Vagina (tissue), 2 donors: ENCODE results near the gene JAGN1. TPM values are rescaled to one million over a fixed set of nuclear protein-coding genes. Genes with fewer than 3 reads are reported as not detected.
A peak's percentile ranks its signal among the peaks of the same experiment; 100 is the strongest.

Experiments used
- DNase-seq, 2 donors: peaks; one replicate each; pipeline ENCODE4 v3.0.0-alpha.2; 2017; ENCODE audit errors: extremely low spot score in 2 of 2
- H3K27ac ChIP-seq: fragments of 200-600 bp; sonication (generic); one replicate; pipeline ENCODE4 v1.5.1; 2019
- H3K27me3 ChIP-seq: fragments of 200-600 bp; sonication (generic); one replicate; pipeline ENCODE4 v1.5.1; 2019
- H3K36me3 ChIP-seq, 2 donors: fragments of 200-600 bp; sonication (generic); one replicate each; pipeline ENCODE4 v1.5.1; 2017 to 2019
- H3K4me1 ChIP-seq: fragments of 200-600 bp; sonication (generic); one replicate; pipeline ENCODE4 v1.5.1; 2019
- H3K4me3 ChIP-seq, 2 donors: fragments of 200-600 bp; sonication (generic); 1 replicate in 1 of 2; 2 replicates in 1 of 2; pipeline ENCODE4 v1.5.1; 2016 to 2019
- H3K9me3 ChIP-seq: fragments of 200-600 bp; sonication (generic); one replicate; pipeline ENCODE4 v1.5.1; 2019
- POLR2A ChIP-seq, 2 donors: fragments of 450-650 bp; IDR thresholded peaks; one replicate each; pipeline ENCODE4 v1.6.1; 2017; ENCODE audit warnings: antibody characterized with exemption in 2 of 2, mild to moderate bottlenecking in 2 of 2, moderate library complexity in 2 of 2
- POLR2AphosphoS5 ChIP-seq, 2 donors: sonication (generic); formaldehyde crosslinking; IDR thresholded peaks; one replicate each; pipeline ENCODE4 v1.9.0; 2017; ENCODE audit warnings: antibody characterized with exemption in 2 of 2, mild to moderate bottlenecking in 2 of 2, low read depth in 1 of 2; ENCODE audit not compliant: insufficient read depth in 1 of 2
- intact Hi-C: fragments of 100-400 bp; cut with DNase I; formaldehyde crosslinking; loops from one replicate; pipeline ENCODE4 v1.15.1; 2023
- total RNA-seq: library from RNA; depleted of rRNA; stranded (reverse); fragments of >200 nt; gene quantifications from one replicate; pipeline ENCODE4 v1.2.3, GENCODE V29; 2016
- TF ChIP-seq, protein P1 (sequence below), 3 experiments: fragments of 450-650 bp in 2 of 3; fragments of 200-600 bp in 1 of 3; sonication (generic) in 1 of 3; IDR thresholded peaks; one replicate each; pipeline ENCODE4 v1.5.1; 2017 to 2019; ENCODE audit warnings: antibody characterized with exemption in 3 of 3, mild to moderate bottlenecking in 2 of 3, moderate library complexity in 2 of 3

JAGN1 gene
- total RNA-seq, 1 donor from 2014 or later = 32.7 TPM

DNA sequence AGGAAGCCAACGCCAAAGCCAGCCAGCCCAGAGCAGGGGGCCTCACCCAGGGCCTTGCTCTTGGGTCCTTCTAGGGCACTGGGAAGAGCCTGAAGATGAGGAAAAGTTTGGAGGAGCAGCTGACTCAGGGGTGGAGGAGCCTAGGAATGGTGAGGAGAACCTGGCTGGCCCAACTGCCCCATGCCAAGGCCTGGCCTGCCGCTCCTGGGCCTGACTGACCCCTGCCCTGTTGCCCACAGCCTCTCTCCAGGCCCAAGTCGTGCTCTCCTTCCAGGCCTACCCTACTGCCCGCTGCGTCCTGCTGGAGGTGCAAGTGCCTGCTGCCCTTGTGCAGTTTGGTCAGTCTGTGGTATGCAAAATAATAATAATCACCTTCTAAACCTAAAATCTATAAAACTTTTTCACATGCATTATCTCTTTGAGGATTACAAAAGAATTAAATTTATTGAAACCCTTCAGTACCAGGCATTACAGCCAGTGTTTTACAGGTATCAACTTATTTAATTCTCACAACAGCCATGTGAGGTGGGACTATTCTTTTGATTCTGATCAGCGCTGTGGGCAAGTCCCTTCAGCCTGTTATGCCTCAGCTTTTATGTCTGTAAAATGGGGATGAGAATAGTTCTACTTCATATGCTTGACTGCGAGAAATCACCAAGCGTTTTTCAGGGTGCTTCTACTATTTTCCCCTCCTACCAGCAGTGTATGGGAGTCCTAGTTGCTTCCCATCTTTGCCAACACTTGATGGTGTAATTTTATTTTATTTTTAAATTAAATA lies 28.0 kb downstream of the JAGN1 start:
- peaks cover 0 to 7% of the 10 kb centered on the region in 2 donors for H3K36me3 ChIP-seq
- DNase-seq = no peak
- no peaks in the 10 kb centered on the region for H3K27me3 ChIP-seq
- TF ChIP-seq POLR2A (IDR thresholded peaks at IDR 0.05) (no peak), POLR2AphosphoS5 (IDR thresholded peaks at IDR 0.05; ENCODE audit: insufficient read depth in 1 of 2, low read depth in 1 of 2) (no peak)
- TF ChIP-seq, protein P1, sequence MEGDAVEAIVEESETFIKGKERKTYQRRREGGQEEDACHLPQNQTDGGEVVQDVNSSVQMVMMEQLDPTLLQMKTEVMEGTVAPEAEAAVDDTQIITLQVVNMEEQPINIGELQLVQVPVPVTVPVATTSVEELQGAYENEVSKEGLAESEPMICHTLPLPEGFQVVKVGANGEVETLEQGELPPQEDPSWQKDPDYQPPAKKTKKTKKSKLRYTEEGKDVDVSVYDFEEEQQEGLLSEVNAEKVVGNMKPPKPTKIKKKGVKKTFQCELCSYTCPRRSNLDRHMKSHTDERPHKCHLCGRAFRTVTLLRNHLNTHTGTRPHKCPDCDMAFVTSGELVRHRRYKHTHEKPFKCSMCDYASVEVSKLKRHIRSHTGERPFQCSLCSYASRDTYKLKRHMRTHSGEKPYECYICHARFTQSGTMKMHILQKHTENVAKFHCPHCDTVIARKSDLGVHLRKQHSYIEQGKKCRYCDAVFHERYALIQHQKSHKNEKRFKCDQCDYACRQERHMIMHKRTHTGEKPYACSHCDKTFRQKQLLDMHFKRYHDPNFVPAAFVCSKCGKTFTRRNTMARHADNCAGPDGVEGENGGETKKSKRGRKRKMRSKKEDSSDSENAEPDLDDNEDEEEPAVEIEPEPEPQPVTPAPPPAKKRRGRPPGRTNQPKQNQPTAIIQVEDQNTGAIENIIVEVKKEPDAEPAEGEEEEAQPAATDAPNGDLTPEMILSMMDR (IDR thresholded peaks at IDR 0.05) = no peak
- intact Hi-C loops = loop anchor here (5.0 to 10.0 kb wide), 2 partner anchors 56 to 184 kb away; partner anchors contain the start of gene BRPF1
- no peak overlapping the region for H3K4me3 ChIP-seq
- peaks cover 46% of the 10 kb centered on the region for H3K4me1 ChIP-seq
- no peaks in the 10 kb centered on the region for H3K9me3 ChIP-seq
- peak overlapping the region; percentile 90 for H3K27ac ChIP-seq

DNA sequence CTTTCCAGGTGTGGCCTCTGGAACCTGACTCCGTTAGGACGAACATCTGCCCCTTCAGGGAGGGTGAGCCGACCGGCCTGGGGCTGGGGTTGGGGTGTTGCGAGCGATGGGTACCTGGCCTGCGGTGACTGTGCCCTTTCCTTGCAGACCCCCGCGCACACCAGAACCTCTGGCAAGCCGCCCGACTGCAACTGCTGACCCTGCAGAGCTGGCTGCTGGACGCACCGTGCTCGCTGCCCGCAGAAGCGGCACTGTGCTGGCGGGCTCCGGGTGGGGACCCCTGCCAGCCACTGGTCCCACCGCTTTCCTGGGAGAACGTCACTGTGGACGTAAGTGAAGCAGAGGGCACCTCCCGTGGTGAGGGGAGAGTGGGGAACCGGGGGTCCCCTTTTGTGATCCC lies 37.7 kb downstream of the JAGN1 start:
- Histone ChIP-seq H3K4me3 (no peak overlapping the region), H3K9me3 (no peaks in the 10 kb centered on the region), H3K36me3 (peaks cover 0 to 18% of the 10 kb centered on the region in 2 donors), H3K27ac (no peak overlapping the region), H3K27me3 (no peaks in the 10 kb centered on the region), H3K4me1 (peaks cover 16% of the 10 kb centered on the region)
- no peak for DNase-seq
- TF ChIP-seq POLR2AphosphoS5 (IDR thresholded peaks at IDR 0.05; ENCODE audit: insufficient read depth in 1 of 2, low read depth in 1 of 2) = no peak
- no peak for TF ChIP-seq POLR2A (IDR thresholded peaks at IDR 0.05)
- TF ChIP-seq, protein P1 (IDR thresholded peaks at IDR 0.05) = no peak
- intact Hi-C loops = no loop called here

DNA sequence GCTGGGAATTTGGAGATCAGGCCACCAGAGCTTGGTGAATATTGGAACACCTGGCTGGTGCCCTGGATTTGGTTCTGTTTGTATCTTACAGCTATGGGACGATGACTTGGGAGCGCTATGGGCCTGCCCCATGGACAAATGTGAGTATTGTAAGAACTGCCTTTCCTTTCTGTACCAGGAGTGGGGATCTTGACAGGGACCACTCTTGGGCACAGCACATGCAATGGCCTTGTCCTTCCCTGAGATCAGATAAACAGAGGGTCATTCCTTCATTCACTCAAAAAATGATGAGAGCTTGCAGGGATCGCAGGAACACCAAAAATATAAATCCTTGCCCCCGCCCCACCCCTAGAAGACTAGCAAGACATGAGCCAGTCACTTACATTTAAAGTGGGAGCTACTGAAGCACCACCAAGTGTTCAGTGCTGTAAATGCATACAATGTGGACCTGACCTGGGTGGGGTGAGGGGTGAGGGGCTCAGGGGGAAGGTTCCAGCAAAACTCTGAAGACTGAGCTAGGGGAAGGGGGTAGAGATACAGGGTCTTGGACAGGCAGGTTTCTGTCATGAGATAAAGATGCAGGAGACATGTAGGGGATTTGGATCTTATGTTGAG lies 40.5 kb downstream of the JAGN1 start:
- Histone ChIP-seq H3K9me3 (no peaks in the 10 kb centered on the region), H3K4me1 (peaks cover 35% of the 10 kb centered on the region), H3K27me3 (no peaks in the 10 kb centered on the region), H3K27ac (peak overlapping the region; percentile 93), H3K4me3 (no peak overlapping the region), H3K36me3 (peaks cover 0 to 14% of the 10 kb centered on the region in 2 donors)
- TF ChIP-seq, protein P1 (IDR thresholded peaks at IDR 0.05) = no peak
- TF ChIP-seq POLR2AphosphoS5 (IDR thresholded peaks at IDR 0.05; ENCODE audit: insufficient read depth in 1 of 2, low read depth in 1 of 2) (no peak), POLR2A (IDR thresholded peaks at IDR 0.05) (no peak)
- no peak for DNase-seq
- intact Hi-C loops = loop anchor here (5.0 to 10.0 kb wide), 3 partner anchors 89 to 126 kb away; partner anchors contain the start of genes FANCD2 and RPUSD3

DNA sequence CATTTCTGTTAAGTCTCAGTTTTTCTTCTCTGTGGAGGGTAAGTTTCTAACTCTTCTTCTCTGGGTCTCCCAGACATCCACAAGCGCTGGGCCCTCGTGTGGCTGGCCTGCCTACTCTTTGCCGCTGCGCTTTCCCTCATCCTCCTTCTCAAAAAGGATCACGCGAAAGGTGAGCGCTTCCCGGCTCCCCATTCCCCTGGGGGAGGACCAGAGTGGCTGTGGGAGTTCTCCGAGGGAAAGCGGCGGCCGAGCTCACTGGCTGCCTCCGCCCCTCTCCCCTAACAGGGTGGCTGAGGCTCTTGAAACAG lies 42.1 kb downstream of the JAGN1 start:
- DNase-seq = no peak
- TF ChIP-seq, protein P1 (IDR thresholded peaks at IDR 0.05) = no peak
- TF ChIP-seq POLR2A (IDR thresholded peaks at IDR 0.05) = no peak
- peak; percentile 21 to 48 for TF ChIP-seq POLR2AphosphoS5 (IDR thresholded peaks at IDR 0.05; ENCODE audit: insufficient read depth in 1 of 2, low read depth in 1 of 2)
- no peaks in the 10 kb centered on the region for H3K9me3 ChIP-seq
- intact Hi-C loops = loop anchor here (2.0 to 10.0 kb wide), 4 partner anchors 16 to 128 kb away; partner anchors contain the start of genes FANCD2, IL17RC and RPUSD3
- H3K27me3 ChIP-seq = no peaks in the 10 kb centered on the region
- H3K27ac ChIP-seq = peak overlapping the region; percentile 93
- peaks cover 0 to 23% of the 10 kb centered on the region in 2 donors for H3K36me3 ChIP-seq
- peaks cover 43% of the 10 kb centered on the region for H3K4me1 ChIP-seq
- H3K4me3 ChIP-seq = peak overlapping the region; percentile 75 to 89
